Neural progenitor cell (in vitro differentiated cells): ENCODE measurements around the gene ANO8.

Experiments
- CTCF ChIP-seq: fragments of 200-600 bp; sonication (generic); IDR thresholded peaks from 2 replicates; pipeline ENCODE4 v1.5.1; 2017; ENCODE audit warnings: antibody characterized with exemption, mild to moderate bottlenecking
- EZH2 ChIP-seq: fragments of 200-600 bp; sonication (generic); IDR thresholded peaks from 2 replicates; pipeline ENCODE4 v1.6.1; 2017; ENCODE audit warnings: antibody characterized with exemption, mild to moderate bottlenecking, moderate library complexity
- EZH2phosphoT487 ChIP-seq: fragments of 200-600 bp; sonication (generic); IDR thresholded peaks from 2 replicates; pipeline ENCODE4 v1.6.1; 2017; ENCODE audit warnings: antibody characterized with exemption

- TF ChIP-seq CTCF (no peak), EZH2 (no peak), EZH2phosphoT487 (no peak)
Observed at GRCh38 chr19:17340871-17341357, 6.3 kb upstream of the ANO8 start.
